Keratinocyte (primary cell): Measurements from ENCODE around the gene C5orf34. TPM values are rescaled to one million over a fixed set of nuclear protein-coding genes. Genes with fewer than 3 reads are reported as not detected.
"Not testable (repeated sequence)": the region's sequence is repeated elsewhere in the genome, so short reads cannot be mapped to it uniquely, and the experiment has no call there.

ENCODE experiments used
- DNase-seq: peaks from one replicate; pipeline ENCODE4 v3.0.0-alpha.2; 2011; ENCODE audit warnings: low read depth, missing footprints, low spot score
- FAIRE-seq: peaks from 2 replicates; lab custom pipeline; 2011; peaks lifted over from hg19 to GRCh38; lab: Jason Lieb, UNC
- H2AFZ ChIP-seq: 2 replicates; pipeline ENCODE4 v1.6.0; 2012; ENCODE audit warnings: low read length, control low read depth, inconsistent platforms; ENCODE audit not compliant: control insufficient read depth
- H3K27ac ChIP-seq: 2 replicates; pipeline ENCODE4 v1.5.1; 2011; ENCODE audit warnings: low read length; ENCODE audit not compliant: control insufficient read depth, insufficient read depth
- H3K27me3 ChIP-seq: 3 replicates; pipeline ENCODE4 v1.6.0; 2011; ENCODE audit warnings: low read length; ENCODE audit not compliant: control insufficient read depth, insufficient read depth; ENCODE audit errors: extremely low read depth
- H3K36me3 ChIP-seq, 2 experiments: 2 replicates in 1 of 2; 3 replicates in 1 of 2; pipeline ENCODE4 v1.5.1; 2011; ENCODE audit warnings: low read length in 2 of 2, mild to moderate bottlenecking in 1 of 2; ENCODE audit not compliant: control insufficient read depth in 2 of 2, insufficient read depth in 2 of 2; ENCODE audit errors: extremely low read depth in 1 of 2
- H3K4me1 ChIP-seq: 3 replicates; pipeline ENCODE4 v1.5.1; 2011; ENCODE audit warnings: low read length; ENCODE audit not compliant: control insufficient read depth, insufficient read depth; ENCODE audit errors: extremely low read depth
- H3K4me2 ChIP-seq: 3 replicates; pipeline ENCODE4 v1.6.0; 2011; ENCODE audit warnings: low read depth, low read length; ENCODE audit not compliant: control insufficient read depth, insufficient read depth; ENCODE audit errors: extremely low read depth
- H3K4me3 ChIP-seq, 3 experiments: fragments of 200-600 bp in 1 of 3; sonication (generic) in 1 of 3; 2 replicates in 2 of 3; 3 replicates in 1 of 3; pipeline ENCODE4 v1.5.1; 2011 to 2016; ENCODE audit warnings: low read length in 3 of 3, mild to moderate bottlenecking in 3 of 3, control low read depth in 2 of 3, inconsistent platforms in 1 of 3, low read depth in 1 of 3, mixed read lengths in 1 of 3, mixed run types in 1 of 3, moderate library complexity in 1 of 3; ENCODE audit not compliant: control insufficient read depth in 2 of 3, insufficient read depth in 2 of 3; ENCODE audit errors: extremely low read depth in 1 of 3
- H3K79me2 ChIP-seq: 2 replicates; pipeline ENCODE4 v1.6.0; 2012; ENCODE audit warnings: low read length; ENCODE audit not compliant: control insufficient read depth, insufficient read depth
- H3K9ac ChIP-seq: 3 replicates; pipeline ENCODE4 v1.6.0; 2011; ENCODE audit warnings: low read length; ENCODE audit not compliant: control insufficient read depth, insufficient read depth; ENCODE audit errors: extremely low read depth
- H3K9me1 ChIP-seq: 3 replicates; pipeline ENCODE4 v1.6.0; 2011; ENCODE audit warnings: low read length; ENCODE audit not compliant: control insufficient read depth, insufficient read depth; ENCODE audit errors: extremely low read depth
- H3K9me3 ChIP-seq: 2 replicates; pipeline ENCODE4 v1.5.1; 2012; ENCODE audit warnings: low read depth, low read length; ENCODE audit not compliant: control insufficient read depth
- H4K20me1 ChIP-seq: 3 replicates; pipeline ENCODE4 v1.6.0; 2011; ENCODE audit warnings: low read length; ENCODE audit not compliant: control insufficient read depth, insufficient read depth; ENCODE audit errors: extremely low read depth
- EZH2 ChIP-seq: IDR thresholded peaks from one replicate; pipeline ENCODE4 v1.6.1; 2012; ENCODE audit warnings: inconsistent platforms, mild to moderate bottlenecking, low read length, moderate library complexity
- dilution Hi-C: fragments of 300-500 bp; cut with MboI; formaldehyde crosslinking; loops from one replicate; pipeline ENCODE4 v1.7.0; 2020; ENCODE audit warnings: low sequenced_read_pairs; ENCODE audit not compliant: extremely low pct_ligation_motif_present
- polyA plus RNA-seq, 5 experiments: library from polyadenylated mRNA; depleted of rRNA in 3 of 5; stranded (reverse) in 3 of 5; stranded (forward) in 1 of 5; unstranded in 1 of 5; fragments of >200 nt; gene quantifications; 1 replicate in 1 of 5; 2 replicates in 3 of 5; 3 replicates in 1 of 5; pipeline versions ENCODE4 v1.2.1 to v1.2.3, GENCODE V29; 2011 to 2012; ENCODE audit warnings: missing spikeins in 2 of 5, low read depth in 1 of 5, low replicate concordance in 1 of 5
- TF ChIP-seq, protein P1 (sequence below), 3 experiments: IDR thresholded peaks in 1 of 3; conservative IDR thresholded peaks in 1 of 3; optimal IDR thresholded peaks in 1 of 3; 2 replicates in 2 of 3; 3 replicates in 1 of 3; pipeline versions ENCODE3 to v1.5.1; 2011; ENCODE audit warnings: low read length in 3 of 3, mild to moderate bottlenecking in 3 of 3, moderate library complexity in 2 of 3, control low read depth in 1 of 3, inconsistent platforms in 1 of 3; ENCODE audit not compliant: insufficient read depth in 2 of 3; ENCODE audit errors: extremely low read depth in 1 of 3

The C5orf34 gene
- polyA plus RNA-seq, 1 donor (not counting 4 experiments of a cell fraction or from before 2014, with no cell fraction given): 5.8 TPM

DNA sequence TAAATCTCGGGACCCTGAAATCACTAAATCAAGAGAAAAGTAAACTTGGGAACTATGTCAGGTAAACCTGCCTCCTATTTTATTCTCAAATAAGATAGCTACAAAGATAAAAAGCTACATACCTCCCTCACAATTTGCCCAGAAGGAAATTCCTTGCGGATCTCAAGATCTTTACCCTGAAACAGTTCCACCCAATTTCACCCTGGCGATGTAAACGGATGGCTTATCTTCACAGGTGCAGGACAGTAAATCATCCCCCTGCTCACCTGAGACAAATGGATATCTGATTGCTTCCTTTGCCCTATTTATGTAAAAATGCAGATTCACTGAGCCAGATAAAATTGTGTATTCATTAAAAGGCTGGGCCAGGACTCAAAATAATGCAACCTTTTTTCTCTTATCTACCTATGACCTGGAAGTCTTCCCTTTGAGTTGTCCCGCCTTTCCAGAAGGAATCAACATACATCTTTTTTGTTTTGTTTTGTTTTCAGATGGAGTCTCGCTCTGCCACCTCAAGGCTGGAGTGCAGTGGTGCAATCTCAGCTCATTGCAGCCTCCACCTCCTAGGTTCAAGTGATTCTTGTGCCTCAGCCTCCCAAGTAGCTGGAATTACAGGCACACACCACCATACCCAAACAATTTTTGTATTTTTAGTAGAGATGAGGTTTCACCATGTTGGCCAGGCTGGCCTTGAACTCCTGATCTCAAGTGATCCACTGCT lies 45.1 kb downstream of the C5orf34 start:
- Histone ChIP-seq H3K9me3 (no peaks in the 10 kb centered on the region), H3K4me2 (no peak overlapping the region), H3K9ac (no peak overlapping the region), H4K20me1 (no peaks in the 10 kb centered on the region), H2AFZ (no peak overlapping the region), H3K27ac (no peak overlapping the region), H3K27me3 (no peaks in the 10 kb centered on the region), H3K36me3 (no peaks in the 10 kb centered on the region), H3K4me1 (no peaks in the 10 kb centered on the region), H3K79me2 (no peaks in the 10 kb centered on the region), H3K9me1 (no peaks in the 10 kb centered on the region), H3K4me3 (no peak overlapping the region)
- DNase-seq (no peak), FAIRE-seq (no peak)
- TF ChIP-seq, protein P1, sequence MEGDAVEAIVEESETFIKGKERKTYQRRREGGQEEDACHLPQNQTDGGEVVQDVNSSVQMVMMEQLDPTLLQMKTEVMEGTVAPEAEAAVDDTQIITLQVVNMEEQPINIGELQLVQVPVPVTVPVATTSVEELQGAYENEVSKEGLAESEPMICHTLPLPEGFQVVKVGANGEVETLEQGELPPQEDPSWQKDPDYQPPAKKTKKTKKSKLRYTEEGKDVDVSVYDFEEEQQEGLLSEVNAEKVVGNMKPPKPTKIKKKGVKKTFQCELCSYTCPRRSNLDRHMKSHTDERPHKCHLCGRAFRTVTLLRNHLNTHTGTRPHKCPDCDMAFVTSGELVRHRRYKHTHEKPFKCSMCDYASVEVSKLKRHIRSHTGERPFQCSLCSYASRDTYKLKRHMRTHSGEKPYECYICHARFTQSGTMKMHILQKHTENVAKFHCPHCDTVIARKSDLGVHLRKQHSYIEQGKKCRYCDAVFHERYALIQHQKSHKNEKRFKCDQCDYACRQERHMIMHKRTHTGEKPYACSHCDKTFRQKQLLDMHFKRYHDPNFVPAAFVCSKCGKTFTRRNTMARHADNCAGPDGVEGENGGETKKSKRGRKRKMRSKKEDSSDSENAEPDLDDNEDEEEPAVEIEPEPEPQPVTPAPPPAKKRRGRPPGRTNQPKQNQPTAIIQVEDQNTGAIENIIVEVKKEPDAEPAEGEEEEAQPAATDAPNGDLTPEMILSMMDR (optimal IDR thresholded peaks at IDR 0.05 in 1 of 3, IDR thresholded peaks at IDR 0.05 in 1 of 3, conservative IDR thresholded peaks at IDR 0.05 in 1 of 3; ENCODE audit: extremely low read depth in 1 of 3, insufficient read depth in 2 of 3, low read length in 3 of 3): peak in 2 of 3 experiments; percentile 22 to 28
- no peak for TF ChIP-seq EZH2
- dilution Hi-C loops: no loop called here

DNA sequence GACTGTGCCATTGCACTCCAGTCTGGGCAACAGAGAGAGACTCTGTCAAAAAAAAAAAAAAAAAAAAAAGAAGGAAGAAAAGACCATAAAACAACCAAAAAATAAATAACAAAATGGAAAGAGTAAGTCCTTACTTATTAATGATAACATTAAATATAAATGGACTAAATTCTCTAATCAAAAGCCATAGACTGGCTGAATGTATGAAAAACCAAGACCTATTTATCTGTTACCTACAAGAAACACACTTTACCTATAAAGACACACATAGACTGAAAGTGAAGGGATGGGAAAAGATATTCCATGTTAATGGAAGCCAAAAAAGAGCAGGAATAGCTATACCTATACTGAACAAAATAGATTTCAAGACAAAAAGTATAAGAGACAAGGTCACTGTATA lies 47.8 kb downstream of the C5orf34 start:
- Histone ChIP-seq H3K36me3 (no peaks in the 10 kb centered on the region), H3K27me3 (no peaks in the 10 kb centered on the region), H3K4me3 (no peak overlapping the region), H2AFZ (no peak overlapping the region), H3K27ac (no peak overlapping the region), H4K20me1 (no peaks in the 10 kb centered on the region), H3K9me3 (no peaks in the 10 kb centered on the region), H3K9me1 (no peaks in the 10 kb centered on the region), H3K4me2 (no peak overlapping the region), H3K4me1 (no peaks in the 10 kb centered on the region), H3K9ac (no peak overlapping the region), H3K79me2 (no peaks in the 10 kb centered on the region)
- no peak for FAIRE-seq
- dilution Hi-C loops: no loop called here
- DNase-seq: no peak
- TF ChIP-seq EZH2: no peak
- TF ChIP-seq, protein P1 (optimal IDR thresholded peaks at IDR 0.05 in 1 of 3, IDR thresholded peaks at IDR 0.05 in 1 of 3, conservative IDR thresholded peaks at IDR 0.05 in 1 of 3; ENCODE audit: extremely low read depth in 1 of 3, insufficient read depth in 2 of 3, low read length in 3 of 3): no peak

DNA sequence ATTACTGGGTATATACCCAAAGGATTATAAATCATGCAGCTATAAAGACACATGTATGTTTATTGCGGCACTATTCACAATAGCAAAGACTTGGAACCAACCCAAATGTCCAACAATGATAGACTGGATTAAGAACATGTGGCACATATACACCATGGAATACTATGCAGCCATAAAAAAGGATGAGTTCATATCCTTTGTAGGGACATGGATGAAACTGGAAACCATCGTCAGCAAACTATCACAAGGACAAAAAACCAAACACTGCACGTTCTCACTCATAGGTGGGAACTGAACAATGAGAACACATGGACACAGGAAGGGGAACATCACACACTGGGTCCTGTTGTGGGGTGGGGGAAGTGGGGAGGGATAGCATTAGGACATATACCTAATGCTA lies 49.5 kb downstream of the C5orf34 start:
- H3K9ac ChIP-seq, H3K4me3 ChIP-seq, DNase-seq, H3K36me3 ChIP-seq, H3K79me2 ChIP-seq, H2AFZ ChIP-seq, H4K20me1 ChIP-seq, H3K4me1 ChIP-seq, FAIRE-seq, H3K9me1 ChIP-seq, H3K27ac ChIP-seq, H3K27me3 ChIP-seq, H3K4me2 ChIP-seq, H3K9me3 ChIP-seq, dilution Hi-C loops: not testable (repeated sequence)
